ENCODE data around the gene PIK3R5.

DNA sequence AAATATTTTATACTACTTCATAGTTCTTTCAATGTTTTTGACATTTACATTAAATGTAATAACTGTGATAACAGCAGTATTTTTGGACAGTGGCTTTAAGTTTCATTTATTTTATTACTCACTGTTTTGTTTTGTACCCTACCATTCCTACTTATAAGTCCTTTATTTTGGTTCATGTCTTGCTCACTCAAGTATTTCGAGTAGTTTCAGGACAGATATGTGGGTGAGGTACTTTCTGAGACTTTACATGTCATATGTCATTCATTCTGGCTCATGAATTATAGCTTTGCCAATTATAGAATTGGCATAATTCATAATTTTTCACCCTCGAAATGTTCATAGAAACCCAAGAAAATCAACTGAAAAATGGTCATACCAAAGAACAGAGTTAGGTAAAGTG lies 44.4 kb downstream of the PIK3R5 start:
- TF ChIP-seq, protein P1, sequence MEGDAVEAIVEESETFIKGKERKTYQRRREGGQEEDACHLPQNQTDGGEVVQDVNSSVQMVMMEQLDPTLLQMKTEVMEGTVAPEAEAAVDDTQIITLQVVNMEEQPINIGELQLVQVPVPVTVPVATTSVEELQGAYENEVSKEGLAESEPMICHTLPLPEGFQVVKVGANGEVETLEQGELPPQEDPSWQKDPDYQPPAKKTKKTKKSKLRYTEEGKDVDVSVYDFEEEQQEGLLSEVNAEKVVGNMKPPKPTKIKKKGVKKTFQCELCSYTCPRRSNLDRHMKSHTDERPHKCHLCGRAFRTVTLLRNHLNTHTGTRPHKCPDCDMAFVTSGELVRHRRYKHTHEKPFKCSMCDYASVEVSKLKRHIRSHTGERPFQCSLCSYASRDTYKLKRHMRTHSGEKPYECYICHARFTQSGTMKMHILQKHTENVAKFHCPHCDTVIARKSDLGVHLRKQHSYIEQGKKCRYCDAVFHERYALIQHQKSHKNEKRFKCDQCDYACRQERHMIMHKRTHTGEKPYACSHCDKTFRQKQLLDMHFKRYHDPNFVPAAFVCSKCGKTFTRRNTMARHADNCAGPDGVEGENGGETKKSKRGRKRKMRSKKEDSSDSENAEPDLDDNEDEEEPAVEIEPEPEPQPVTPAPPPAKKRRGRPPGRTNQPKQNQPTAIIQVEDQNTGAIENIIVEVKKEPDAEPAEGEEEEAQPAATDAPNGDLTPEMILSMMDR (IDR thresholded peaks at IDR 0.05; ENCODE audit: poor library complexity, severe bottlenecking): no peak
- no peak for TF ChIP-seq POLR2AphosphoS5 (IDR thresholded peaks at IDR 0.05)
- TF ChIP-seq EZH2 (IDR thresholded peaks at IDR 0.05; ENCODE audit: borderline replicate concordance, insufficient read depth, low read length, poor library complexity, severe bottlenecking): no peak
- no peak for TF ChIP-seq EP300 (conservative IDR thresholded peaks at IDR 0.05; ENCODE audit: poor library complexity, severe bottlenecking)
- no peak for TF ChIP-seq RAD21 (conservative IDR thresholded peaks at IDR 0.05)
- TF ChIP-seq, protein P2, sequence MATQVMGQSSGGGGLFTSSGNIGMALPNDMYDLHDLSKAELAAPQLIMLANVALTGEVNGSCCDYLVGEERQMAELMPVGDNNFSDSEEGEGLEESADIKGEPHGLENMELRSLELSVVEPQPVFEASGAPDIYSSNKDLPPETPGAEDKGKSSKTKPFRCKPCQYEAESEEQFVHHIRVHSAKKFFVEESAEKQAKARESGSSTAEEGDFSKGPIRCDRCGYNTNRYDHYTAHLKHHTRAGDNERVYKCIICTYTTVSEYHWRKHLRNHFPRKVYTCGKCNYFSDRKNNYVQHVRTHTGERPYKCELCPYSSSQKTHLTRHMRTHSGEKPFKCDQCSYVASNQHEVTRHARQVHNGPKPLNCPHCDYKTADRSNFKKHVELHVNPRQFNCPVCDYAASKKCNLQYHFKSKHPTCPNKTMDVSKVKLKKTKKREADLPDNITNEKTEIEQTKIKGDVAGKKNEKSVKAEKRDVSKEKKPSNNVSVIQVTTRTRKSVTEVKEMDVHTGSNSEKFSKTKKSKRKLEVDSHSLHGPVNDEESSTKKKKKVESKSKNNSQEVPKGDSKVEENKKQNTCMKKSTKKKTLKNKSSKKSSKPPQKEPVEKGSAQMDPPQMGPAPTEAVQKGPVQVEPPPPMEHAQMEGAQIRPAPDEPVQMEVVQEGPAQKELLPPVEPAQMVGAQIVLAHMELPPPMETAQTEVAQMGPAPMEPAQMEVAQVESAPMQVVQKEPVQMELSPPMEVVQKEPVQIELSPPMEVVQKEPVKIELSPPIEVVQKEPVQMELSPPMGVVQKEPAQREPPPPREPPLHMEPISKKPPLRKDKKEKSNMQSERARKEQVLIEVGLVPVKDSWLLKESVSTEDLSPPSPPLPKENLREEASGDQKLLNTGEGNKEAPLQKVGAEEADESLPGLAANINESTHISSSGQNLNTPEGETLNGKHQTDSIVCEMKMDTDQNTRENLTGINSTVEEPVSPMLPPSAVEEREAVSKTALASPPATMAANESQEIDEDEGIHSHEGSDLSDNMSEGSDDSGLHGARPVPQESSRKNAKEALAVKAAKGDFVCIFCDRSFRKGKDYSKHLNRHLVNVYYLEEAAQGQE (IDR thresholded peaks at IDR 0.05; ENCODE audit: borderline replicate concordance): no peak
- no peak for TF ChIP-seq MXI1 (conservative IDR thresholded peaks at IDR 0.05; ENCODE audit: poor library complexity, severe bottlenecking)
- no peak for TF ChIP-seq SMC3 (conservative IDR thresholded peaks at IDR 0.05; ENCODE audit: poor library complexity)
- no peak for TF ChIP-seq TAF1 (IDR thresholded peaks at IDR 0.05; ENCODE audit: low read depth)

Data from neural cell (in vitro differentiated cells).